Measurements from ENCODE around the gene C21orf91. TPM values are rescaled to one million over a fixed set of nuclear protein-coding genes. Genes with fewer than 3 reads are reported as not detected.

The C21orf91 gene
- total RNA-seq = 16.4 TPM

GRCh38 chr21:17819114-17819876, at the start of gene C21orf91:
Gene C21orf91 (minus strand): TSS chr21:17819356. CDS start chr21:17818318, 1,038 bp downstream.
- DNase-seq = peak; percentile 78

- no peak for DNase-seq
Measured at GRCh38 chr21:17866590-17866989, 47.4 kb upstream of the C21orf91 start.

GRCh38 chr21:17859661-17860060, 40.5 kb upstream of the C21orf91 start:
- DNase-seq = no peak

- DNase-seq = peak; percentile 29
Measured at GRCh38 chr21:17858747-17859146, 39.6 kb upstream of the C21orf91 start.

- no peak for DNase-seq
Measured at GRCh38 chr21:17854745-17855144, 35.6 kb upstream of the C21orf91 start.

- DNase-seq = peak; percentile 6
Measured at GRCh38 chr21:17853393-17854275, 34.5 kb upstream of the C21orf91 start.

- no peak for DNase-seq
Measured at GRCh38 chr21:17848228-17848627, 29.1 kb upstream of the C21orf91 start.

GRCh38 chr21:17841103-17841502, 21.9 kb upstream of the C21orf91 start:
- no peak for DNase-seq

- DNase-seq = no peak
Measured at GRCh38 chr21:17834639-17835354, 15.6 kb upstream of the C21orf91 start.

GRCh38 chr21:17829472-17829871, 10.3 kb upstream of the C21orf91 start:
- DNase-seq = no peak

- no peak for DNase-seq
Measured at GRCh38 chr21:17828223-17828622, 9.1 kb upstream of the C21orf91 start.

GRCh38 chr21:17823846-17824245, 4.7 kb upstream of the C21orf91 start:
- DNase-seq = no peak

- DNase-seq = no peak
Measured at GRCh38 chr21:17821121-17821520, 2.0 kb upstream of the C21orf91 start.

GRCh38 chr21:17819877-17820229, 697 bp upstream of the C21orf91 start:
- DNase-seq = no peak

GRCh38 chr21:17818186-17819113, 706 bp downstream of the C21orf91 start:
- peak; percentile 5 for DNase-seq

- DNase-seq = no peak
Measured at GRCh38 chr21:17813353-17813752, 5.8 kb downstream of the C21orf91 start.

- DNase-seq = no peak
Measured at GRCh38 chr21:17805966-17806365, 13.2 kb downstream of the C21orf91 start.

- DNase-seq = no peak
Measured at GRCh38 chr21:17803536-17803935, 15.6 kb downstream of the C21orf91 start.

GRCh38 chr21:17802572-17802971, 16.6 kb downstream of the C21orf91 start:
- DNase-seq = no peak

- DNase-seq = no peak
Measured at GRCh38 chr21:17799414-17800164, 19.6 kb downstream of the C21orf91 start.

- DNase-seq = no peak
Measured at GRCh38 chr21:17798796-17799195, 20.4 kb downstream of the C21orf91 start.

Measured in occipital lobe (tissue), 2 donors.